Retina (tissue), 1 donor: ENCODE data around the gene ZNF354B.

Experiments used
- DNase-seq: peaks from one replicate; pipeline ENCODE4 v3.0.0-alpha.2; 2016

Gene ZNF354B

GRCh38 chr5:178883815-178884430 is 24.2 kb downstream of the ZNF354B start:
- no peak for DNase-seq

- peak; percentile 94 for DNase-seq
These were observed 36.1 kb downstream of the ZNF354B start, which contains the start of gene ZFP2 for GRCh38 chr5:178895615-178896571. ZFP2 (plus strand) TSS chr5:178895913; CDS start chr5:178931314, 35,401 bp downstream.

GRCh38 chr5:178899289-178899688 is 39.5 kb downstream of the ZNF354B start:
- DNase-seq, result no peak

GRCh38 chr5:178902849-178903248 is 43.1 kb downstream of the ZNF354B start:
- no peak for DNase-seq

GRCh38 chr5:178931846-178932760 is 72.3 kb downstream of the ZNF354B start:
- no peak for DNase-seq
